ENCODE data around the gene ZCCHC7.
"Not testable (repeated sequence)": the region's sequence is repeated elsewhere in the genome, so short reads cannot be mapped to it uniquely, and the experiment has no call there.

ZCCHC7 gene

GRCh38 chr9:37390759-37391158, 270.4 kb downstream of the ZCCHC7 start:
- in situ Hi-C loops (cut with HindIII; ENCODE audit: low sequenced_read_pairs), result no loop called here

GRCh38 chr9:37392272-37392671, 271.9 kb downstream of the ZCCHC7 start:
- in situ Hi-C loops (cut with HindIII; ENCODE audit: low sequenced_read_pairs), result no loop called here

GRCh38 chr9:37395229-37395628, 274.9 kb downstream of the ZCCHC7 start:
- in situ Hi-C loops (cut with HindIII; ENCODE audit: low sequenced_read_pairs), result no loop called here

GRCh38 chr9:37395663-37396062, 275.3 kb downstream of the ZCCHC7 start:
- in situ Hi-C loops (cut with HindIII; ENCODE audit: low sequenced_read_pairs), result no loop called here

- in situ Hi-C loops (cut with HindIII; ENCODE audit: low sequenced_read_pairs), result not testable (repeated sequence)
Observed at GRCh38 chr9:37397948-37398347, 277.6 kb downstream of the ZCCHC7 start.

- in situ Hi-C loops (cut with HindIII; ENCODE audit: low sequenced_read_pairs), result no loop called here
Observed at GRCh38 chr9:37398464-37399025, 278.2 kb downstream of the ZCCHC7 start.

- in situ Hi-C loops (cut with HindIII; ENCODE audit: low sequenced_read_pairs), result no loop called here
Observed at GRCh38 chr9:37399336-37399735, 279.0 kb downstream of the ZCCHC7 start.

GRCh38 chr9:37404590-37404989, 284.2 kb downstream of the ZCCHC7 start:
- in situ Hi-C loops (cut with HindIII; ENCODE audit: low sequenced_read_pairs), result no loop called here

GRCh38 chr9:37405350-37405749, 285.0 kb downstream of the ZCCHC7 start:
- in situ Hi-C loops (cut with HindIII; ENCODE audit: low sequenced_read_pairs), result no loop called here

- in situ Hi-C loops (cut with HindIII; ENCODE audit: low sequenced_read_pairs), result no loop called here
Observed at GRCh38 chr9:37405764-37406380, 285.5 kb downstream of the ZCCHC7 start.

- in situ Hi-C loops (cut with HindIII; ENCODE audit: low sequenced_read_pairs), result no loop called here
Observed at GRCh38 chr9:37406603-37407401, 286.4 kb downstream of the ZCCHC7 start.

- in situ Hi-C loops (cut with HindIII; ENCODE audit: low sequenced_read_pairs), result no loop called here
Observed at GRCh38 chr9:37407468-37407867, 287.1 kb downstream of the ZCCHC7 start.

All from DLD1 (cell line).